Colon (tissue), 2 donors: ENCODE measurements around the gene ASF1B.
"Not testable (repeated sequence)": the region's sequence is repeated elsewhere in the genome, so short reads cannot be mapped to it uniquely, and the experiment has no call there.

ENCODE experiments used
- FAIRE-seq: peaks from 2 replicates; lab custom pipeline; 2012; peaks lifted over from hg19 to GRCh38; lab: Jason Lieb, UNC
- donor health status: control.
- donor health status: control.

ASF1B gene

DNA sequence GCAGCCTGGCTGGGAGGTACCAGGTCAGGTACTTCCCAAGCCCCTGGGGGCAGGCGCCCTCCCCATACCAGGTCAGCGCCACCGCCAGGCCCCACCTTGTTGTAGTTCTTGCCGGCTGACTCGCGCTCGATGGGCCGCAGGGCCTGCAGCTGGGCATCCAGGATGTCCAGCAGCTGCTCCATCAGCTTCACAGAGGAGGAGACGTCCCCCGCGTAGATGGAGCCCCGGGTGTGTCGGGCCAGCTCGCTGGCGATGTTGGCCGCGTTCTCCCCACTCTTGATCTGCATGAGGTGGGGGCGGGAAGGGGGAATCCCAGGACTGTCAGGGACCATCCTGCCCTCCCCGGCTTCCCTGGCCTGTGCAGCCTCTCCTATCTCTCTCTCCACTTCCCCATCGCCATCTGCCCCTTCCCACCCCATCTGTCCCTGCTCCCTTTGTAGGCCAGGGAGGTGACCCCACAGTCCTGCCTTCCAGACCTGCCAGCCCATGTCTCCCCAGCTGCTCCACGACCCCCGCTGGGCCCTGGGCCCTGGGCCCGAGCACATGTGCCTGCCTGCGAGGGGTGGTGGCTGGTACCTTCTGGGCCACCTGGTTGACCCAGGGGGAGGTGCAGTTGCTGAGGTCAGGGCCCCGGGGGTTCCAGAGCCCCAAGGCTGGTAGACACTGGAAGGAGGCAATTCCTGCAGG, 23.8 kb upstream of the ASF1B start:
- no peak for FAIRE-seq

GRCh38 chr19:14159059-14159458, 22.7 kb upstream of the ASF1B start:
- FAIRE-seq, result no peak

DNA sequence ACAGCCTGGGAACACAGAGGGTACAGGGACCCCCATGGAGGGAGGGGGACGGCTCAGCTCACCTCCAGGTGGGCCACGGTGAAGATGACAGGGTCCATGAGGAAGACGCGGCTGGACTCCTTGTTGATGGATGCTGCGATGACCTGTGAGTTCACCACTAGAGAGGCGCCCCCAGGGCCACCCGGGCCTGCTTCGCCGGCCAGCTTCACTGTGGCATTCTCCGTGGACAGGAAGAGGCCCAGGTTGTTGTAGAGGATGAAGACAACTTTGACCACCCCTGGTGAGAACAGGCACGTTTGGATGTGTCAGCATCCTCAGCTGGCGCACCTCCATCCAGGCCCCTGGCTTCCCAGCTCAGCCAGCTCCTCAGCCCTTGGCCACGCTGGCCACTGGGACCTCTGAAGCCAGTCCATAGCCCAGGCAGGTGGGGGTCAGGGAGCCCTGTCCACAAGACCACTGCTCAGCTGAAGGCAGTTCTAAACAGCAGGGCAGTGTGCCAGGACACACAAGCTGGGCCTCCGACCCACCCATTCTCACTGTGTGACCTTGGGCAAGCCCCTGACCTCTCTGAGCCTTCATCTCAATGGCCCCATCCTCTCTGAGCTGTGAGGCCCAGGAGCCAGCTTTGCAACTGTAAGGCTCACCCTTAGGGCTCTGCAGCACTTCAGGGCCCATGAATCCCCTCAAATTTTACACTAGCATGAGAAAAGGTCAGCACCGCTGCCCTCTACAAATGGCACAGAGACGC, 22.1 kb upstream of the ASF1B start:
- no peak for FAIRE-seq

DNA sequence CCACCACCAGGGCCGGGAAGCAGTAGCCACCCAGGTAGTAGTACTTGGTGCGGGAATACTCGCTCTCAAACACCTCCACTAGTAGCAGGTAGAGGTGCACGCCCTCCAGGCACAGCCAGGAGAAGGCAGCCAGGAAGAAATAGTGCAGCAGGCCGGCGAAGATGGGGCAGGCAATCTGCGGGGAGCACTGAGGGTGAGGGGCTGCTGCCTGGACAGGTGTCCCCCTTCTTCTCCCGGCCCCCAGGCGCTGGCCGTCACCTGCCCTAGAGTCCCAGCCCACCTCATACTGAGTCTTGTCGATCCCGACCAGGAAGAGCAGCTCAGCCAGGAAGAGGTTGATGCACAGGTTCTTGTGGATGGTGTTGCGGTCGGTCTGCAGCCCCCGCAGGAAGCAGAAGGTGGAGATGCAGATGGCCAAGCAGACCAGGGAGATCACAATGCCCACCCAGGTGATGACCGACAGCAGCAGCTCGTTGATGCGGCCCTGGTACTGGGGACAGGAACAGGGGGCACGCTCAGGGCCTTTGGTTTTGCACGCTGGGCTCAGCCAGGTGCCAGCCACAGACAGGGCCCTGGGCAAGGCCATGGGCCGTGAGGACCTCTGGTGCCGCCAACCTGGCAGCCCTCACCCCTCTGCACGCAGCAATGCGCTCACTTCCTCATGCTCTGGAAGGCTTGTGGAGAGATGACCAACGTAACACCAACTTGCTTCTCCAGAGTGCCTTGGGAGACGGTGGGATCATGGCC, 20.8 kb upstream of the ASF1B start:
- FAIRE-seq, result no peak

DNA sequence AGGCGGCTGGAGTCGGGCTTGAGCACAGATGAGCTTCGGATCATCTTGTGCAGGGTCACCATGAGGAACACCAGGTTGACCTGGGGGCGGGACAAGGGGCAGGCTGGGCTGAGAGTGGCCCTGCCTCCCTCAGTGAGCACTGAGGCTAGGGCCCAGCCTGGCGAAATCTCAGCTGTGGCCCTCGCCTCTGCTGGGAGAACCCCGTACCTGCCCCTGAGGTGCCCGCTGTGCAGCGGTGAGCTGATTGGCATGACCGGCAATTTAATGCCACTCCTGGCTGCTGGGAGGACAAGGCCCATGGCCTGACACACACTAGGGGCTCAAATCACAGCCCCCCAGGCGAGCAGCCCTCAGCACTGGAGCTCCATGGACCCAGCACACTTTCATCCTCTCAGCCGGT, 19.7 kb upstream of the ASF1B start:
- no peak for FAIRE-seq

DNA sequence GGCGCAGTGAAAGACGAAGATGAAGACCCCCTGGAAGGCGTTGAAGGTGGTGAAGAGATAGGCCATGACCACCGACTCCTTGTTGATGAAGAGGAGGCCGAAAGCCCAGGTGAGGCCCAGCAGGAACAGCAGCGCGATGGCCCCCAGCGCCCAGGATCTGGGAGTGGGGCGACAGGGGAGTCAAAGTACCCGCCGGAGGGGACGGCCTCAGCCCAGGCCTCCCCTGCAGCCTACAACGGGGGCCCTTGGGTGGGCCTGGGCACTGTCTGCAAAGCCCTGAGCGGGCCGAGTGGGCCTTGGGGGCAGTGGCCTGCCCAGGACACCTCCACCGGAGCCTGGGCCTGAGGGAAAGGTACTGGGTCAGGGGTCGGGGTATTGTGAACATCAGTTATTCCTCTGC, 19.0 kb upstream of the ASF1B start:
- FAIRE-seq, result no peak

- no peak for FAIRE-seq
Measured at GRCh38 chr19:14152713-14153112, 16.3 kb upstream of the ASF1B start.

GRCh38 chr19:14150770-14151661, 14.6 kb upstream of the ASF1B start:
- FAIRE-seq, result no peak

- FAIRE-seq, result no peak
Measured at GRCh38 chr19:14150041-14150769, 13.8 kb upstream of the ASF1B start.

GRCh38 chr19:14149509-14149994, 13.2 kb upstream of the ASF1B start:
- FAIRE-seq, result no peak

DNA sequence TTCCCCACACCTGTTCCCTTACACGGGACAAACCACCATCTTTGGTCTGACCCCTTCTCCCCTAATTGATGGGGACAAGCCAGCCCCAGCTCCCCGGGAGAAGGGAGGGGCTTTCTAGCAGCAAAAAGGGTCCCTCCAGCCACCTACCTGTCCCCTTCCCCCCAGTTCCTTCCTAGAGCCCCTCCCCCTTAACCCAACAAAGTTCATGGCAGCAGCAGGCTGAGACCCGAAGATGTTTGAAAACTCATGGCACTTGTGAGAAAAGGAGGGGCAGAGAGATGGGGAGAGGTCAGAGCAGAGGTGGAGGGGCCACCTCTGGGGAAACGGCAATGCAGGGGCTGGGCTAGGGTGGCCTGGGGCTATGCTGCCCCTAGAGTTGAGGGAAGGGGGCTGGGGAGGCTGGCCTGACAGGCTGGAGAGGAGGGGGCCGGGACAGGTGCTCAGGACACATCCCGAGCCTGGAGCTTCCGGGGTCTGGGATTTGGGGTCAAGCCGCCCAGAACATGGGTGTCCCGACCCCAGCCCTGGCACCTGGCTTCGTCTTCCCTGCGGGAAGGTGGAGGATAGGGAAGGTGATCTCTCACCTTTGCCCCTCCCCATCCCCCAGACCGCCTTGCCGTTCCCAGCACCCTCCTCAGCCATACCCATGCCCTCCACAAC, 12.5 kb upstream of the ASF1B start:
- FAIRE-seq, result no peak

GRCh38 chr19:14147797-14148605, 11.6 kb upstream of the ASF1B start:
- FAIRE-seq, result no peak

DNA sequence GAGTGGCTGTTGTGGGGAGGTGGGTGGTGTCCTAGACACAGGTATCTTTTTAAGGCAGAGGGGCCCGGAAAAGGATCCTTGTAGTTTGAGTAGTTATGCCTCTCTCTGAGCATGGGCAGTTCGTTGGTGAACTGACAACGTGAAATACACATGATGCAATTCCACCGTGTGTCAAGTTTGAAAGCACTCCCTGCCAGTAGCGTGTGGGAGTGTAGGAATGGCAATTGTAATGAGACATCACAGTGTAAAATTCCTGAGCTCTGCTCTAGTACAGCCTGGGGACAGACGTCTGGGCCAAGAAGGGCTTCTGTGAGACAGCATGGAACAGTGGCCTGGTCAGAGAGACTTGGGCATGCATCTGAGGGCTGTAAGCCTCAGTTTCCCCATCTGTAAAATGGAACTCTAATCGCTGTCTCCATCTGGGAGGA, 10.4 kb upstream of the ASF1B start:
- no peak for FAIRE-seq

- not testable (repeated sequence) for FAIRE-seq
Measured at GRCh38 chr19:14146169-14146568, 9.8 kb upstream of the ASF1B start.

- FAIRE-seq, result no peak
Measured at GRCh38 chr19:14145381-14145780, 9.0 kb upstream of the ASF1B start.

DNA sequence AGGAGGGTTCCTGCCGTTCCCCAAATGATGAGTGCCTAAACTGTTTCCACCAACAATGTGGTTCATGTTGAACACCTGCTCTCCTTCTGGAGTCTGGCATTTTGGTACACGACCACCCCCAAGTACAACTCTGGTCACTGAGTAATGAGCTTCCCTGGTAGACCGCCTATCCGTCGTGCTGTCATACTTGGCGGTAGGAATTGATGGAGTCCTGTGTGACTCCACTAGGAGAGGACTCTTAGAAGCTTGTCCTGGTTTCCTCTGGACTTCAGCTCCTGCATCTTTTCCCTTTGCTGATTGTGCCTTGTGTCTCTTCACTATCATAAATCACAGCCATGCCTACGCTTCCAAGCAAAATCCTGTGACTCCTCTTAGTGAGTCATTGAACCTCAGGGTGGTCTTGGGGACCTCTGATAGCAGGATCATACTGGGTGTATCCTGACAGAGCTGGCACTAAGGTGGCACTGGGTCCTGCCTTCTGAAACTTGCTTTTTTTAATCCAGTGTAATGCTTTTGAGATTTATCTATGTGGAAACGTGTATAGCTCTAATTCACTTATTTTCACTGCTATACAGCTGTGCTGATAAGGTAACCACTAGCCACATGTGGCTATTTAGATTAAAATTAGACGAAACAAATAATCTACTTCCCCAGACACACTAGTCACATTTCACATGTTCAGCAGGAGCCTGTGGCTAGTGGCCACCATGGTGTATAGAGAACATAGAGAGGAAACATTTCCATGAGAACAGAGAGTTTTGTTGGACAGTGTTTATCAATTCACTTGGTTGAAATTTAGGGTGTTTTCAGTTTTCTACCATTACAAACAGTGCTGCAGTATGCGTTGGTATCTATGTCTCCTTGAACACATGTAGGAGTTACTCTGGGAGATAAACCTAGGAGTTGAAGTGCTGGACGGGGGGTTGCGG, 6.1 kb upstream of the ASF1B start:
- no peak for FAIRE-seq

- FAIRE-seq, result no peak
Measured at GRCh38 chr19:14141041-14141440, 4.7 kb upstream of the ASF1B start.

DNA sequence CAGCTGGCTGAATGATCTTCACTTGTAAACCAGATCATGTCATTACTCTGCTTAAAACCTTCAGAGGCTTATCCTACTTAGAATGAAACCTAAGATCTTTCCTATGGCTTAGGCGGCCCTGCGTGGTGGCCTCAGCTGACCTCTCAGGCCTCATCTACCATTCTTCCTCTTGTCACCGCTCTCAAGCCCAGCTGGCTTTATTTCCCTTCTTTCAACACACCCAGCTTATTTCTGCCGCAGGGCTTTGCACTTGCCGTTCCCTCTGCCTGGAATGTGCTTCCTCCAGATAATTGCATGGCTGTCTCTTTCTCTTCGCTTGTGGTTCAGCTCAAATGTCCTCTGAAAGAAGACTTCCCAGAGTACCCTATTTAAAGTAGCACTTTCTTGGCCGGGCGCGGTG, 3.6 kb upstream of the ASF1B start:
- FAIRE-seq, result no peak
